IMR-90 (cell line): Measurements from ENCODE around the gene TIGD3.

Experiments
- CEBPB ChIP-seq: IDR thresholded peaks from 2 replicates; pipeline ENCODE4 v1.6.1; 2012; ENCODE audit warnings: low read depth, low read length, improper control_type of control experiment
- CHD1 ChIP-seq: IDR thresholded peaks from 2 replicates; pipeline ENCODE4 v1.6.1; 2012; ENCODE audit warnings: low read depth, low read length, improper control_type of control experiment
- MXI1 ChIP-seq: IDR thresholded peaks from 2 replicates; pipeline ENCODE4 v1.6.1; 2012; ENCODE audit warnings: low read depth, mild to moderate bottlenecking, low read length, moderate library complexity, borderline replicate concordance
- POLR2A ChIP-seq: IDR thresholded peaks from 2 replicates; pipeline ENCODE4 v1.6.1; 2012; ENCODE audit warnings: mild to moderate bottlenecking, low read depth, low read length
- RCOR1 ChIP-seq: IDR thresholded peaks from 2 replicates; pipeline ENCODE4 v1.6.1; 2012; ENCODE audit warnings: mild to moderate bottlenecking, low read length, improper control_type of control experiment; ENCODE audit not compliant: insufficient replicate concordance
- TF ChIP-seq, protein P1 (sequence below): conservative IDR thresholded peaks from 2 replicates; pipeline ENCODE4 v1.5.1; 2012; ENCODE audit warnings: mild to moderate bottlenecking, low read depth, low read length, improper control_type of control experiment
- TF ChIP-seq, protein P2 (sequence below): fragments of 150-350 bp; IDR thresholded peaks from 2 replicates; pipeline ENCODE4 v1.6.1; 2017; ENCODE audit warnings: mild to moderate bottlenecking, antibody characterized with exemption, low read length, low read depth

DNA sequence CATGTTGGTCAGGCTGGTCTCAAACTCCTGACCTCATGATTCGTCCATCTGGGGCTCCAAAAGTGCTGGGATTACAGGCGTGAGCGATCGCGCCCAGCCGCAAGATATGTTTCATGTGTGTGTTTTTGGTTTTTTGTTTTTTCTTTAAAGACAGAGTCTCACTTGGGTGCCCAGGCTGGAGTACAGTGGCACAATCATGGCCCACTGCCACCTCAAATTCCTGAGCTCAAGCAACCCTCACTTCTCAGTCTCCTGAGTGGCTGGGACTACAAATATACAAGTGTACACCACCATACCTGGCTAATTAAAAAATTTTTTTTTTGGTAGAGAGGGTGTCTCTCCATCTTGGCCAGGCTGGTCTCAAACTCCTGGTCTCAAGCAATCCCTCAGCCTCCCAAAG is 8.4 kb downstream of the TIGD3 start:
- TF ChIP-seq POLR2A = no peak
- TF ChIP-seq, protein P1, sequence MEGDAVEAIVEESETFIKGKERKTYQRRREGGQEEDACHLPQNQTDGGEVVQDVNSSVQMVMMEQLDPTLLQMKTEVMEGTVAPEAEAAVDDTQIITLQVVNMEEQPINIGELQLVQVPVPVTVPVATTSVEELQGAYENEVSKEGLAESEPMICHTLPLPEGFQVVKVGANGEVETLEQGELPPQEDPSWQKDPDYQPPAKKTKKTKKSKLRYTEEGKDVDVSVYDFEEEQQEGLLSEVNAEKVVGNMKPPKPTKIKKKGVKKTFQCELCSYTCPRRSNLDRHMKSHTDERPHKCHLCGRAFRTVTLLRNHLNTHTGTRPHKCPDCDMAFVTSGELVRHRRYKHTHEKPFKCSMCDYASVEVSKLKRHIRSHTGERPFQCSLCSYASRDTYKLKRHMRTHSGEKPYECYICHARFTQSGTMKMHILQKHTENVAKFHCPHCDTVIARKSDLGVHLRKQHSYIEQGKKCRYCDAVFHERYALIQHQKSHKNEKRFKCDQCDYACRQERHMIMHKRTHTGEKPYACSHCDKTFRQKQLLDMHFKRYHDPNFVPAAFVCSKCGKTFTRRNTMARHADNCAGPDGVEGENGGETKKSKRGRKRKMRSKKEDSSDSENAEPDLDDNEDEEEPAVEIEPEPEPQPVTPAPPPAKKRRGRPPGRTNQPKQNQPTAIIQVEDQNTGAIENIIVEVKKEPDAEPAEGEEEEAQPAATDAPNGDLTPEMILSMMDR = no peak
- no peak for TF ChIP-seq MXI1
- TF ChIP-seq, protein P2, sequence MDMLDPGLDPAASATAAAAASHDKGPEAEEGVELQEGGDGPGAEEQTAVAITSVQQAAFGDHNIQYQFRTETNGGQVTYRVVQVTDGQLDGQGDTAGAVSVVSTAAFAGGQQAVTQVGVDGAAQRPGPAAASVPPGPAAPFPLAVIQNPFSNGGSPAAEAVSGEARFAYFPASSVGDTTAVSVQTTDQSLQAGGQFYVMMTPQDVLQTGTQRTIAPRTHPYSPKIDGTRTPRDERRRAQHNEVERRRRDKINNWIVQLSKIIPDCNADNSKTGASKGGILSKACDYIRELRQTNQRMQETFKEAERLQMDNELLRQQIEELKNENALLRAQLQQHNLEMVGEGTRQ = no peak
- no peak for TF ChIP-seq RCOR1
- TF ChIP-seq CEBPB = no peak
- TF ChIP-seq CHD1 = no peak
